HG02840 (cell line): ENCODE measurements around the gene GRM5.
"Not testable (repeated sequence)": the region's sequence is repeated elsewhere in the genome, so short reads cannot be mapped to it uniquely, and the experiment has no call there.

Source experiments
- ATAC-seq: cut with Tn5 transposase; IDR thresholded peaks from one replicate; pipeline ENCODE4 v1.9.1; 2021; ENCODE audit warnings: mild to moderate bottlenecking, moderate library complexity, moderate number of reproducible peaks; ENCODE audit not compliant: unreplicated experiment, low FRiP score

The GRM5 gene

DNA sequence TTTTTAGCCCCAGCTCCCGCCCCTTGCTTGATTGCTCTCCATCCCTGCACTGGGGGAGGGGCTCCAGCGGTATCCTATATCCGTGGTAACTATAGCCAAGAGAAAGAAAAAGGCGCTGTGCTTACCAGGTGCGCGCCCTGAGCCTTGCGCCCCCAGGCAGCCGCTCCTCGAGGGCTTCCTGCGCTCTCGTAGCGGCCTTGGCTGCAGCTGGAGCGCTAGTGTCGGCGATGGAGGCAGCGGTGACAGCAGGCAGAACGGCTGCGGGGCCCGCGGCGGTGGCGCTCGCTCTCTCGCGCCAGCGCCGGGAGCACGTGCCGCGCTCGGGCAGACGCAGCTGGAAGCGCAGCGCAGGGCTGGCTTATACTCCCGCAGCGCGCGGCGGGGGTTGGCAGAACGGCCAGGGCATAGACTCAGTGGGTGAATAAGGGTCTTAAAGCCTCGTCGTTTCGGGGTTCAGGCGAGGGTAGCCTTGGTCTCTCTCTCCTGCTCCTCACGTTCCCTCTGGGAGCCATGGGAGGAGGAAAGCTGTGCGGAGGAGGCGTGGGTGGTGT is at the start of gene GRM5:
TSS of gene GRM5 (minus strand) at position 332 of the 551 bp plus-strand sequence. CDS start 18,110 bp downstream, outside the sequence.
- ATAC-seq, result not testable (repeated sequence)

DNA sequence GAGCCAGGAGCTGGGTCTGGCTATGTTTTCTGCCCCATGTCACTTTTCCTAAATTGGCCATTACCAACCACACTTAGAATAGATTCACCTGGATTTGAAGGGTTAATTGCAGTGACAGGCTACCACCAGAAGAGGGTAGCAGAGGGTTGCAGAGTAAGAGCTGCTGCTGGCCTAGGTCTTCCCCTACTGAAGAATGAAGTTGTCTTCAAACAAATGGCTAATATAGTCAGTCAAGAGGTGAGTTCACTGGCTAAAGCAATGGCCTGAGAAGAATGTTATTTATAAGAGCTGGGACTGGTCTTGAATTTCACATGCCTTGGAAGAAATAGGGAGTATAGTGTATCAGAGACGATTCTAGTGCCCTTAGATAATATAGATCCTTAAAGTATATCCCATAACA is 32.2 kb upstream of the GRM5 start:
- ATAC-seq, result not testable (repeated sequence)

DNA sequence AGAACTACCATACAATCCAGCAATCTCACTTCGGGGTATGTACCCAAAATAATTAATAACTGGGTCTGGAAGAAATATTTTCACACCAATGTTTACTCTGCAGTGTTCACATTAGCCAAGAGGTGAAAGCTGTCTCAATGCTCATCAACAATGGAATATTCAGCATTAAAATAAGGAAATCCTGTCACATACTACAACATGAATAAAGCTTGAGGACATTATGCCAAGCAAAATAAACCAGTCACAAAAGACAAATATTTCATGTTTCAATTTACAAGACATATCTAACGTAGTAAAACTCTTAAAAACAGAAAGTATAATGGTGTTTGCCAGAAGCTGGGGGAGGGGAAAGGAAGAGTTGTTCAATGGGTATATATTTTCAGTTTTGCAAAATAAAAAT is 28.0 kb upstream of the GRM5 start:
- not testable (repeated sequence) for ATAC-seq

DNA sequence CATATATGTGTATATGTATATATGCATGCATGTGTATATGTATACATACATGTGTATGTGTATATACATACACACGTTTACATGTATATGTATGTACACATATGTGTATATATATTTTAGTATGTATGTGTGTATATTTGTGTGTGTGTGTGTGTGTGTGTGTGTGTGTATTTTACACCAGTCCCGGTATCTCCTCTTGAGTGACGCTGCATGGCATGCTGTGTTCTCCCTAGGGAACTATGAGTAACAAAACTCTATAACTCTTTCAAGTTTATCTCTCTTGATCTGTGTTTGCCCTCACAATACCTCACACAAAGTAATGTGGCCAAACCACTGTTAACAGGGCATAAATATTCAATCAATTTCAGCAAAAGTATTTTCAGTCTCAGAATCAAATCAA is 19.2 kb upstream of the GRM5 start:
- not testable (repeated sequence) for ATAC-seq

DNA sequence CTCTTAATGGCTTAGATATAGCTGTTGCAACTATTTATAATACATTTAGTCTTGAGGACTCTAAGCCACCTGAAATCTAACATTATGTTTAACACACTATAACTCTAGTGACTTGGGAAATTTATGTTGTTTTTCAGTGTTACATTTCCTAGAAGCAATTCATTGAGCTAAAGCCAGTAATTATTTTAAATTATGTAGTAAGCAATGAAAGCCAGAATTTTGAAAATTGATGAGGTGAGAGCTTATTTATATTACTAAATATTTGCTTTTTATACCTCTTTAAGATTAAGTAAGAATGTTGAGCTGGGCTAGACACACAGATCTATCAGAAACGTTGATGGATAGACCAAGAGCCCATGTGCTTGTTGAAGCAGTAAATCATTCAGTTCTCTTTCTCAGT is 5.1 kb upstream of the GRM5 start:
- ATAC-seq, result not testable (repeated sequence)

DNA sequence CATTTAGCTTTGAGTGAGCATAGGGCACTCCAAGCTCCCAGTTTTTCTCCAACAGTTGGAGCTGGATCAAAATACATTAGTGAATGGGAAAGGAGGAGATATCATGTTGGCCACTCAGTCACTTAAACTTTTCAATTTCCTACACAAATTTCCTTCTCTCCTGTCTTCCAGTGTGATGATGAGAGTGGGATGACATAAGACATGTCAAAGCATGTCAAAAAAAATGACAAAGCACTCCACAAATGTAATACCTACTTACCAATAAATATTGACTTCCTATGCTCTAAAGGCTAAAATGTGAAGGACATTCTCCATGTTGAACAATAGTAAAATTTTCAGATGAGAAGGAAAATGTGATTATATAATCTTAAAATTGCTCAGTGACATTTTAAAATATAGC is 1.5 kb upstream of the GRM5 start:
- ATAC-seq, result no peak

DNA sequence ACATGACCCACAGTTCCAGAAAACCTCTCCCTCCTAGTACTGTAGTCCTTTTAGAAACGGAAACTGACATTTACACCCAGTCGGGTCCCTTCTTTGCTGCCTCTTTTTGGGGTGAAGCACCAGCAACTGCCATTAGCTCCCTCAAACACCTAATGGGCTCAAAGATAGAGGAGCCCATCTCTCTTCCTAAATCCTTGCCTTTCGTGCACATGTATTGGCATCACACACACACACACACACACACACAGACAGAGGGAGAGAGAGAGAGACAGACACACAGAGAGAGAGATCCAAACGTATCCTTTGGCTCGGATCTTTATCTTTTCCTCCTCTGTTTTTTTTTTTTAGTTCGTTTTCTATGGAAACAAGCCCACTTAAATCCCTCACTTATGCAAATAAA is 716 bp downstream of the GRM5 start:
- no peak for ATAC-seq

DNA sequence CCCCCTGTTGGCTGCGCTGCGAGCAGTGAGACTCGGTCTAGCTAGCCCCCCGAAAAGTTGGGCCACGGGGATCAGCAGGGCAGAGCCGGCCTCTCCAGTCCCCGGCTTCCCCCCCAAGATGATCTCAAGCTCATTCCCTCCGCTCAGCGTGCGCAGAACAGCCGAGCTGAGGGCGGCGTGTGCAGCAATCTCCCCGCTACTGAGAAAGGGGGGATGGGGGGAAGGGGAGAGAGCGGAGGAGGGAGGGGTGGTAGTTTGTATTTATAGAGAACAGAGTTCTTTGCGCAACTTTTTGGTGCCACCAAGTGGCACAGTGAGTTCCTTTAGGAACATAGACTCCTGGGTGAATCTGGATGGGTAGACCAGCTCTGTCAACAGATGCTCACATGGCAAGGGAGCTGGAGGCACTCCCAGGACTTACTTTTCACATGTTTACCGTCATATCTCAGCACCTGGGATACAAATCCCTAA is 2.3 kb downstream of the GRM5 start:
- ATAC-seq, result not testable (repeated sequence)

DNA sequence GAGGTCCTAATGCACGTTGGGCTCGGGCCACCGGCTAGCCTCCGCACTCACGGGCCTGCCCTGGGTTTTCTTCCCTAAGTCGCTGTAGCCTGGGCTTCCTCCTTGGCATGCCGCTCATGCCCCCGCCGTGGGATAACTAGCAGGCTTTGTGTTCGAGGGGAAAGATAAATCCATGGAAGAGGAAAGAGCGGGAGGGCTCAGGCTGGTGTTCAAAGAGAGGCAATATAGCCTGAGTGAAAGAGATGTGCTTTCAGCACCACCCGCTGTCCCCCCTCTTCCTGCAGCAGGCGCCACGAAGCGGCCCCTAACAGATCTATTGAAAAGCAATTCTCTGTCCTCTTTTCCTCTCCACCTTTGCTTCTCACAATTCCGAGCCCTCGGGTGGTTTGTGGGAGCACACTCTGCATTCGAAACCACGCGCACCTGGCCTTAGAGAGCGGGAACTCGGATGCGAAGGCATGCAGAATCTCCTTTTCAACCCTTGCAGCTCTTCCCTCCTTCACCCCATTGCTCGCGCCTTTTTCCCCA is 2.9 kb downstream of the GRM5 start:
- ATAC-seq, result not testable (repeated sequence)

DNA sequence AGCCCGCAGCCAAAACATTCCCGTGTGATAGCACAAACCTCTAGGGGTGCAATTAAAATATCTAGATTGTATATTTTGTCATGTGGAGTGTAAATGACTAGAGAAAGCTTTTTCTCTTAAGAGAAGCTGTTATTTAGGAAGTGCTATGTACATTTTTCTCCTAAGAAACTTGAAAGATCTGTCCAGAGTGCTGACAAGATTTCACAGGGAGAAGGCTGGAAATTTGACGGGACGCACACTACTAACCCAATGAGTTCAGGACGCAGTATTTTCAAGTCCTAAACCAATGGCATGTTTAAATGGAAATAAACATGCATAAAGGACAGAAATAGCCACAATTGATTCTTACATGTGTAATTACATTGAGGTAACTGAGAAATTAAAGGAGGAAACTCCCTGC is 3.9 kb downstream of the GRM5 start:
- ATAC-seq, result not testable (repeated sequence)

DNA sequence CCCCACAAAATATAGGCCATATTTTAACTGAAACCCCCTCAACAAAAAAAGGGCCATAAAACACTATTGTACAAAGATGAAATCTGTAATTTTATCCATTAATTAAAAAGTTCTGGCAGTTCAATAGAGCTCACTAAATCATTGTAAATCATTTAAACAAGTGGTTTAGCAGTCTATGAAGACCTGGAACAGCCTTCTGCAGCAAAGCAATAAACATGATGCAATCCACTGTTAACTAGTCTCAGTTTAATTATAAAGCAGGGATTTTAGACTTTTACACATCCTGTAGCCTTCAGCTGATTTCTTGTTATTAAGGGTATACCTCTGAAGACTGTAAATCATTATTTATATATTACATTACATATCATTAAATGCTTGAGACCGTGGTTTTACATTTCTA is 8.4 kb downstream of the GRM5 start:
- ATAC-seq, result not testable (repeated sequence)

DNA sequence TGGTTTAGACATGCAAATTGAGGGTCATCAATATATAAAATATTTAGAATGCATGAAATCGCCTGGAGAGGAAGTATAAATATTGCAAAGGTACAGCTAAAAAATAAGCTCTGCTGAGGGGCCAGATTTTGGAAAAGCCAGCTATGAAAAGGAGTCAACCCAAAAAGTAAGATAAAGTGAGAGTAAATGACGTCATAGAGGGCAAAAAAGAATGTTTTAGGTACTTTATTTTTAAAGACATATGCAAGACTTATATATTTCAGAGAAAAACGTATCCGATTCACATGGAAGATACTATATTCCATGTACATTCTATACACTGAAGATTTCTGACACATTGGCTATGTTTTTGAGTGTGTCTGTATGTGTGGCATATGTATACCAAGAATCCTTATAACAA is 13.6 kb downstream of the GRM5 start:
- no peak for ATAC-seq

DNA sequence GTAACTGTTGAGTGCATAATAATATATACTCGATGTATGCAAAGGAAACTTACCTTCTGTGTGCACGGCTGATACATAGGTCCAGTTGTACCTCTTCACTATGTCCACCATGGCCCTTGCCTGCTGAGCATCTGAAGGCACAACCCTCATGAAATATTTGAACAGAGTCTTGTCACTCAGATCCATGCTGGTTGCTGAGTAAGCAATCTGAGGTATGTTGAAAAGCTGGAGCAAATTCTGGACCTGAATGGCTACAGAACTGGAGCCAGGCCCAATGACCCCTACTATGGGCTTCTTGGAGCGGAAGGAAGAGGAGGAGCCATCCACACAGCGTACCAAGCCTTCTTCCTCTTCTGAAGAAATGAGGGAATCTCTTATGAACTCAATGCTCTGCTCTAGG is 18.6 kb downstream of the GRM5 start:
- ATAC-seq, result not testable (repeated sequence)

DNA sequence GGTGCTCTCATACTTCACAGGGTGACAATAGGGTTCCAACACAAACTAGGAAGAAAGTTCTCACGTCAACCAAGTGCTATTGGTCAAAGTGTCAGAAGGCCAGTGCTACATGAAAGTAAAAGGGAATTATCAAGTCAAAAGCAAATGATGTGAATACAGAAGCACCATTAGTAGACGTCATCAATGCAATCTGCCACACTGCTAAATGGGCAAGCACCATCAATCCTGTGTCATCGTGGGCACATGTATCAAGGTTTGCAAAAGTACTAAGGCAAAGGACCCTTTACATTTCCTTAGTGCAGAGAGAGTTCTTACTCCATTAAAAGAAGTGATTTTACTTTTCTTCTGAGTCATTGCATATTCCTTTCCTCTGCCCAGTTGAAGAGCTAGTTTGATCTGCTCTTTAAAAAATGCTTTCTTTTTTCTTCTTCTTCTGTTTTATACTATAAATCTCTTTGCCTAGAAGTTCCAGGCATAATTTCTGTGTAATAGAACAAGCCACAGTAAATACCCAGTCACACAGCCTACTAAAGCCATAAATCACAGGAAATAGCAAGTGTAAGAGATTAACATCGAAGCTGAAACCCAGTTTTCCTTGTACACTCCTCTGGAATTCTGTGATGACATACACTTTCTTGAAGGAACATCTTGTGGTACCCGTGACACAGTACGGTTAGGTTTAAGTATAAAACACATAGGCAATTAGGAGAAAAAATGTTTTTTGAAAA is 21.8 kb downstream of the GRM5 start:
- not testable (repeated sequence) for ATAC-seq

DNA sequence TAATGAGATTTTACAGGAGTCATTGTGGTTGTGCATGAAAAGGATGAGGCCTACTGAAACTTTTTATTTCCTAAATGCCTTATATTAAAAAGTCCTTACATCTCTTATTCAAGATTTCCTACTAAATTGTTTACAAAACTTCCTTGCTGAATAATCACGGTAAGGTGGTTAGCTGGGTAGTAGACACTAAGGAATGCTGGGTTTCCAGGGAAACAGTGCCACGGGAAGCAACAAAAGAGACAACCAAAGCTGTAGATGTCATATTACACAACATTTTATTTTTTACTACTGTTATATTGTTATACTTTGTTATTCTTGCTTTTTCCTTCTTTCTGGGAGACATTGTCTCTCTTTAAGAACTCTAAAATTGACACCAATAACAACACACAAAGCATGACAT is 36.1 kb downstream of the GRM5 start:
- ATAC-seq, result not testable (repeated sequence)

DNA sequence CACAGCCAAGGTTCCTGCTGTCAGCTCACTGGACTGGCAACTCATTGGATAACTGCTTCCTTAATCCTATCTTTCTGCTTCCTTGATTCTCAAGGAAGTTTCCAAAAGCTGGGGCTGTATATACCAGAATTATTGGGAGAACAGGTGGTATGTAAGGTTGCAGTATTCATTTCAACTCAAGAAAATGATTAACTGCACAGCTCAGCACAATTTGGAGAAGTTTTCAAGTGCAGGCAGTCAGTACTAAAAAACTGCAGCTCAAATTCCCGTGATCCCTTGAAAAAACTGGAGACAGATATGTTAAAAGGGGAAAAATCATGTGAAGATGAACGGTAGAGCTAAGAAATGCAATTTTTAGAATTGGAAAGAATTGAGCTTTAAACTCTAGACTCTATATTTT is 44.4 kb downstream of the GRM5 start:
- ATAC-seq, result no peak

DNA sequence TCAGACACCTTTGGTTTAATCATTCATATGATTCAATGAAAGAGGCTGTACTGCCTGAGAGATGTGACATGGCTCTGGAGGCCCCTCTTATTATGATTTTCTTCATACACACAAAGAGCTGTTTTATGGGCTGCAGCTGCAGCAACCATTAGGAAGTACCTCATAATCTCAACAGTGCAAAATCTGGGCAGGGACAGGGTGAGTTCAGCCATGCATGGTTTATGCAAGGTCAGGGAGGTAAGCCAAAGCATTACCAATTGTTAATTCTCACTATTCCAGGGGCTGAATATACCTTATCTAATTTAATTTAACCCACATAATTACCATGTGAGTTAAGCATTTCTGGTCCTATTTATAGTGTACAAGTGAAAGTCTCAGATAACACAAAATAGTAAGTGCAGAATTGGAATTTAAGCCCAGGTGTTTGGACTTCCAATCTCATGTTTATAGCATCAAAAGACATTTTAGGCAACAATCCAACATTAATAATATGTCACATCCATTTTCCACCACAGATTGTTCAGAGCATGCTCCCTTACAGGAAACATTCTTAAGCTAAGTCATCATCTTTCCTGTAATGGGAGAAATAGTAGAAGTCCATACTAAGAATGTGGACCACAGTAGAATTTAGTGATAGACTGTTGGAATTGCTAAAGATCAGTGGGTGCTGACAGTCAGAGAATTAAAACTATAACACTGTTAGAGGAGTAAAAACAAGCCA is 45.8 kb downstream of the GRM5 start:
- not testable (repeated sequence) for ATAC-seq

DNA sequence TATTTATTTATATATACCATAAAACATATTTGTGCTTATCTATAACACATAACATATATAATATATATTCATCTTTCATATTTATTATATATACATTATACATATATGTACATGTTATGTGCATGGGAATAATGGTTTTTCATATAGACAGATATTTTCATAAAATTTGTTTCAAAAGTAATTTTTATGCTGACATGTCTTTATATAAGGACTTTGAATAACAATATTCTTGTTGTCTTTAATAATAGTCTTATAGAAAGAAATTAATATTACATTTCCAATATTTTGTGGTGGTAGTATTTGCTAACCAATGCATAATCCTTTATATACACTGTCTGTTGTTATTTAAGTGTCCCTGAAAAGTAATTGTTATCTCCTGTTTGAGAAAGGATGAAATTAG is 49.6 kb downstream of the GRM5 start:
- no peak for ATAC-seq

DNA sequence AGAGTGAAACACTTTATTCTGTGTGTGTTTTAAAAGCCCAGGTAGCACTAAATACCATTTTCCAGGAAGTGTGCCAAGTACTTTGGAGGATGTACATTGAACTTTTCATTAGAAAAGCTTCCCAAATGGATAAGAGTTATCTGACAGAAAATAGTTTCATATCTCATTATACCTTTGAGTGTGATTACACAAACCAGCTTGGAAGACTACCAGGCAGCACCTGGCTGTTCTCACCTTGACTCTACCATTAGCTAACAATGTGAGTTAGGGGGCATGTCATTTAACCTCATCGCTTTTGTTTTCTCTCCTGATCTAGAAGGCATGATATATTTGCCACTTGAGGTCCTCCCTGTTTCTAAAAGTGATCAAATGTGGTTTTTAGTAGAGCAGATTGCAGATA is 50.2 kb downstream of the GRM5 start:
- ATAC-seq, result no peak

DNA sequence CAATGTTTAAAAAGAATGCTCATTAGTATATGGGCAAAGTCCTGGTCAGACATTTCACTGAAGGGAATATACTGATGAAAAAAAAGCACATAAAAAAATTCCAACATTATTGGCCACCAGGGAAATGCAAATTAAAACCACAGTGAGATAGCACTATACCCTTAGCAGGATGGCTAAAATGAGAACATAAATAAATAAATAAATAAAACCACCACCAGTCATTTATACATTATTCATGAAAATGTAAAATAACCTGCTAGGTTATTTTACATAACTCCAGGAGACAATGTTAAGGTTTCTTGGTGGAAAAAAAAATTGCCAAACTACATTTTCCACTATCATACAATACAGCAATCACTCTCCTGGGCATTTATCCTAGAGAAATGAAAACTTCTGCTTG is 64.9 kb downstream of the GRM5 start:
- not testable (repeated sequence) for ATAC-seq

DNA sequence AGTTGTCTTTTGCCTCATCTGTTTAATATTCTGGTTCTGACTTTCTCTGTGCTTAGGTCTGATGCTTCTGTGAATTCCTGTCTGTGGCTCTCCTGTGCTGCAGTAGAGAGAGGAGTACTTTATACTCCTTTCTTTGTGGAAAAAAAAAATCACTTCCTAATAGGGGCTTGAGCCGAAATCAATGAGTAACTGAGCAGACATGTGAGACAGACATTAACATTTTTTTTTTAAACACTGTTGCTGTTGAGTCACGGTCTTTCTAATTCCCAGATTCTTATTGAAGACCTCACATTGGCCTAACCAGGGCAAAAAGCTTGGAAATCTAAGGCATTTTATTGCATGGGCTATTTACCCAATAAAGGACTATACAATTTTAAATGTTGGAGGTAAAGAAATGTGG is 86.1 kb downstream of the GRM5 start:
- ATAC-seq, result no peak
